ENCODE results near the gene RPS19BP1. TPM values are rescaled to one million over a fixed set of nuclear protein-coding genes. Genes with fewer than 3 reads are reported as not detected.

Gene RPS19BP1
- total and polyA plus RNA-seq, 2 of the 8 experiments (the other 6 are each of a cell fraction or from before 2014, with no cell fraction given), result 77.9 to 97.9 TPM

- FAIRE-seq (no peak), DNase-seq (ENCODE audit: low read depth in 1 of 2, low spot score in 2 of 2) (no peak)
- H3K56ac ChIP-seq (replicated peaks; ENCODE audit: insufficient read length, low read depth, low read length), result no peak overlapping the region
- H2AK5ac ChIP-seq (ENCODE audit: low read depth, low read length), result no peak overlapping the region
- H2BK12ac ChIP-seq (ENCODE audit: low read depth, low read length), result no peak overlapping the region
- H4K5ac ChIP-seq (ENCODE audit: insufficient read length, low read depth, low read length), result no peak overlapping the region
- H3K4me1 ChIP-seq (replicated peaks in 1 of 4; ENCODE audit: control insufficient read depth in 3 of 4, insufficient read depth in 4 of 4, low read length in 3 of 4), result peaks cover 3 to 9% (median 4%) of the 10 kb centered on the region in 4 experiments; a peak in 6 of 7 replicates
- H3K23me2 ChIP-seq (ENCODE audit: low read depth, low read length), result peaks cover 5% of the 10 kb centered on the region
- H3K27me3 ChIP-seq (replicated peaks in 1 of 4; ENCODE audit: control insufficient read depth in 3 of 4, extremely low read depth in 1 of 4, insufficient read depth in 3 of 4, low read length in 3 of 4), result peaks cover 0 to 52% (median 21%) of the 10 kb centered on the region in 4 experiments; a peak in 6 of 7 replicates
- CTCF ChIA-PET (ENCODE audit: partially characterized antibody), result interaction anchor here (1.4 to 19.7 kb wide), 5 partner anchors 15 to 37 kb away, joined by 4 to 361 read pairs (median 60); partner anchors contain the start of gene RPS19BP1
- no peak overlapping the region for H2BK20ac ChIP-seq (ENCODE audit: low read length)
- no peak overlapping the region for H2AFZ ChIP-seq (ENCODE audit: low read length)
- no peak overlapping the region for H3K14ac ChIP-seq (ENCODE audit: insufficient read length)
- H3K9me3 ChIP-seq (ENCODE audit: insufficient read depth in 2 of 2, low read depth in 1 of 2, low read length in 1 of 2), result no peaks in the 10 kb centered on the region
- POLR2A ChIA-PET (ENCODE audit: partially characterized antibody), result interaction anchor here (0.9 to 2.5 kb wide), 4 partner anchors 19 to 30 kb away, joined by 3 to 10 read pairs (median 6); partner anchors contain the start of gene ATF4
- H3K27ac ChIP-seq (ENCODE audit: low read depth, low read length), result no peak overlapping the region
- no peak overlapping the region for H4K8ac ChIP-seq (ENCODE audit: extremely low read depth, insufficient read depth, low read length)
- peaks cover 8 to 11% of the 10 kb centered on the region in 2 experiments for H4K20me1 ChIP-seq (replicated peaks in 1 of 2; ENCODE audit: control insufficient read depth in 1 of 2, insufficient read depth in 2 of 2, low read length in 2 of 2)
- H3K18ac ChIP-seq (ENCODE audit: extremely low read depth, low read length), result no peak overlapping the region
- H2BK5ac ChIP-seq (ENCODE audit: low read depth, low read length), result no peak overlapping the region
- H3K79me2 ChIP-seq (ENCODE audit: control insufficient read depth in 1 of 2, insufficient read depth in 2 of 2, low read length in 2 of 2), result peaks cover 5 to 12% of the 10 kb centered on the region in 2 experiments; a peak in 3 of 4 replicates
- 46% methylated on average over 2 of the region's 3 CpGs; no CpG with 5 or more reads in 1 of the 2 experiments for WGBS, 2 experiments (ENCODE audit: extremely low coverage in 1 of 2, insufficient coverage in 1 of 2, insufficient read length in 1 of 2, insufficient replicate concordance in 2 of 2, low coverage in 1 of 2, low lambda C conversion rate in 2 of 2, missing lambda C conversion rate in 1 of 2)
- H3K36me3 ChIP-seq (ENCODE audit: control insufficient read depth in 2 of 4, insufficient read depth in 4 of 4, low read length in 3 of 4), result no peaks in the 10 kb centered on the region; a peak in 1 of 8 replicates
- H3K4ac ChIP-seq (replicated peaks; ENCODE audit: insufficient read length, low read depth, low read length), result no peak overlapping the region
- H3K79me1 ChIP-seq (ENCODE audit: low read depth, low read length), result peaks cover 3% of the 10 kb centered on the region; the same call in 1 of the 2 replicates
- H3K9ac ChIP-seq (replicated peaks in 1 of 4; ENCODE audit: extremely low read depth in 1 of 4, low read depth in 3 of 4, low read length in 3 of 4), result no peak overlapping the region
- H3K4me2 ChIP-seq (ENCODE audit: insufficient read depth in 1 of 2, low read depth in 2 of 2, low read length in 2 of 2), result no peak overlapping the region
- H2BK120ac ChIP-seq (replicated peaks; ENCODE audit: low read depth, low read length), result no peak overlapping the region
- H4K91ac ChIP-seq (replicated peaks; ENCODE audit: insufficient read length, low read length), result no peak overlapping the region
- no peak overlapping the region for H3K23ac ChIP-seq (ENCODE audit: insufficient read length)
- no peak overlapping the region for H2BK15ac ChIP-seq (ENCODE audit: low read length)
- H3K4me3 ChIP-seq (ENCODE audit: extremely low read depth in 1 of 4, insufficient read depth in 2 of 4, low read depth in 3 of 4, low read length in 4 of 4), result no peak overlapping the region
Observed at GRCh38 chr22:39498802-39499201, 33.7 kb downstream of the RPS19BP1 start.
